Small intestine (tissue), 7 donors: ENCODE data around the gene SNAPC4. TPM values are rescaled to one million over a fixed set of nuclear protein-coding genes. Genes with fewer than 3 reads are reported as not detected.
"Not testable (repeated sequence)": the region's sequence is repeated elsewhere in the genome, so short reads cannot be mapped to it uniquely, and the experiment has no call there.

Experiments
- DNase-seq, 2 donors: peaks; one replicate each; pipeline versions ENCODE4 v3.0.0 to v3.0.0-alpha.2; 2013
- FAIRE-seq: peaks from 2 replicates; lab custom pipeline; 2012; peaks lifted over from hg19 to GRCh38; lab: Jason Lieb, UNC
- H3K27ac ChIP-seq, 3 donors: one replicate each; pipeline ENCODE4 v1.5.1; 2013; ENCODE audit warnings: low read length in 2 of 3, mild to moderate bottlenecking in 2 of 3, control low read depth in 1 of 3, inconsistent platforms in 1 of 3, low read depth in 1 of 3, moderate library complexity in 1 of 3
- H3K27me3 ChIP-seq, 3 donors: one replicate each; pipeline ENCODE4 v1.6.1; 2013; ENCODE audit warnings: low read length in 3 of 3, inconsistent platforms in 1 of 3; ENCODE audit not compliant: control insufficient read depth in 3 of 3, insufficient read depth in 3 of 3
- H3K36me3 ChIP-seq, 3 donors: one replicate each; pipeline ENCODE4 v1.6.1; 2013; ENCODE audit warnings: low read length in 3 of 3, inconsistent platforms in 1 of 3, low read depth in 1 of 3, mild to moderate bottlenecking in 1 of 3, moderate library complexity in 1 of 3; ENCODE audit not compliant: control insufficient read depth in 3 of 3, insufficient read depth in 2 of 3
- H3K4me1 ChIP-seq, 3 donors: one replicate each; pipeline ENCODE4 v1.6.1; 2013; ENCODE audit warnings: low read length in 2 of 3, inconsistent platforms in 1 of 3, low read depth in 1 of 3, mild to moderate bottlenecking in 1 of 3, moderate library complexity in 1 of 3; ENCODE audit not compliant: control insufficient read depth in 3 of 3, insufficient read depth in 2 of 3
- H3K4me3 ChIP-seq, 3 donors: one replicate each; pipeline ENCODE4 v1.5.1; 2013; ENCODE audit warnings: low read length in 3 of 3, control low read depth in 1 of 3, inconsistent platforms in 1 of 3, low read depth in 1 of 3, mild to moderate bottlenecking in 1 of 3, moderate library complexity in 1 of 3
- H3K9me3 ChIP-seq, 2 donors: one replicate each; pipeline ENCODE4 v1.6.1; 2013; ENCODE audit warnings: low read depth in 1 of 2, low read length in 1 of 2; ENCODE audit not compliant: control insufficient read depth in 2 of 2, insufficient read depth in 1 of 2
- WGBS, 3 donors: extraction: QIAGEN DNeasy Blood & Tissue Kit; methylation state at CpG; one replicate each; pipeline ENCODE4 v1.1.7; 2013; 5-methylcytosine and 5-hydroxymethylcytosine counted together
- polyA plus RNA-seq, 4 donors: library from polyadenylated mRNA; stranded (reverse) in 3 of 4; unstranded in 1 of 4; fragments of 200-250 nt in 3 of 4; fragments of 120-200 nt in 1 of 4; gene quantifications; one replicate each; pipeline versions ENCODE4 v1.2.1 to v1.2.3, GENCODE V29; 2013
- donor health status: healthy with polysubstance abuse.
- donor health status: control.
- donor health status: control.
- donor health status: Bipolar disorder and iron deficiency.
- donor health status: healthy.

The SNAPC4 gene
- polyA plus RNA-seq, 4 donors, result 5.4 to 11.2 (median 6.3) TPM

GRCh38 chr9:136429075-136429628 is 29.2 kb upstream of the SNAPC4 start:
- WGBS, 3 donors, result 86 to 96% (median 89%) methylated on average over 20 to 21 of the region's 21 CpGs
- FAIRE-seq (no peak), DNase-seq (no peak)
- H3K4me1 ChIP-seq, result no peaks in the 10 kb centered on the region
- H3K9me3 ChIP-seq, result no peaks in the 10 kb centered on the region
- no peaks in the 10 kb centered on the region for H3K27me3 ChIP-seq
- H3K27ac ChIP-seq, result no peak overlapping the region
- H3K36me3 ChIP-seq, result peaks cover 0 to 78% (median 14%) of the 10 kb centered on the region in 3 donors
- no peak overlapping the region for H3K4me3 ChIP-seq

DNA sequence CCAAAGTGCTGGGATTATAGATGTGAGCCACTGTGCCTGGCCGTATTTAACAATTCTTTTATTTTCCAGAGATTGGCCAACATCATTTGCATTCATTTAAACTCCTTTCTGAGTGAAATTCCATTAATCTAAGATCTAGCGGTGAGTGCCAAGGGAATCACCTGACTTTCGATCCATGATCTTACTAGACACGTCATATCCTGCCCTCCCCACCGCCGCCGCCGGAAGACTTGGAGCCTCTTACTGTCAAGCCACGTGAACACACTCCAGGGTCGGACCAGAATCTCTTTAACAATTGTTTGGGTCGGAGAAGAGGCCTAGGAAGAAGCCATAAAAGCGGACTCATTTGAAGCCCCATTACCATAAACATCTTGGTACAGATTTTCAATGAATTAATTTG is 26.8 kb upstream of the SNAPC4 start:
- Histone ChIP-seq H3K4me3 (no peak overlapping the region), H3K27ac (no peak overlapping the region), H3K9me3 (no peaks in the 10 kb centered on the region), H3K27me3 (no peaks in the 10 kb centered on the region), H3K4me1 (no peaks in the 10 kb centered on the region), H3K36me3 (peaks cover 12 to 78% (median 20%) of the 10 kb centered on the region in 3 donors)
- DNase-seq (no peak), FAIRE-seq (no peak)
- 85 to 92% (median 91%) methylated on average over 12 of the region's 12 CpGs for WGBS, 3 donors

- not testable (repeated sequence) for H3K27ac ChIP-seq, H3K4me1 ChIP-seq, H3K9me3 ChIP-seq, DNase-seq, H3K27me3 ChIP-seq, FAIRE-seq, H3K4me3 ChIP-seq
- peaks cover 12 to 83% (median 26%) of the 10 kb centered on the region in 3 donors for H3K36me3 ChIP-seq
- WGBS, 3 donors, result 81 to 84% (median 82%) methylated on average over 7 of the region's 7 CpGs
Observed at GRCh38 chr9:136425367-136425766, 25.4 kb upstream of the SNAPC4 start.

DNA sequence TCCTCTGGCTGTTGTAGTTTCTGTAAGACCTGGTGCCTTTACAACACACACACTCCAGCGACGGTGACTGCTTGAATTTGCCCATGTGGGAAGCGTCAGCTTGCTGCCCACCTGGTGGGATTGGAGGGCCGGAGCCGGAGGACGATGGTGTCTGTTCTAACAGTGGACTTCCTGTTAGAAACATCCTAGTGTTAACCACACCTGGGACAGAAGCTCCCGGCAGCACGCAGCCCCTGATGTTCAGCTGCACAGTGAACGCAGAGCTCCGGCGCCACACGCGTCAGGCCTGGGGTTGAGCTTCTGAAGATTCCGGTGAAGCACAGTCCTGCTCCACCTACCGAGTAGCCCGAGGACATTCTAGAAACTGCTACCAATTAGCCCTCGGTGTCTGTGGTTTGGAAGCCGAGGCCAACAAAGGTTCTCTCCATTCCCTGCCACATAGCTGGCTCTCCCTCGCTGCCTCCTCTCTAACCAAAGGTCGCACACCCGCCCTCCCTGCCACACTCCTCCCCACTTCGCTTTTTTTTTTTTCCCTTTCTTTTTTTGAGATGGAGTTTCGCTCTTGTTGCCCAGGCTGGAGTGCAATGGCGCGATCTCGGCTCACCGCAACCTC is 24.9 kb upstream of the SNAPC4 start:
- no peak overlapping the region for H3K4me3 ChIP-seq
- no peaks in the 10 kb centered on the region for H3K4me1 ChIP-seq
- peaks cover 12 to 81% (median 23%) of the 10 kb centered on the region in 3 donors for H3K36me3 ChIP-seq
- no peak for DNase-seq
- H3K27me3 ChIP-seq, result no peaks in the 10 kb centered on the region
- H3K9me3 ChIP-seq, result no peaks in the 10 kb centered on the region
- WGBS, 3 donors, result 84 to 89% (median 84%) methylated on average over 27 of the region's 27 CpGs
- H3K27ac ChIP-seq, result no peak overlapping the region
- no peak for FAIRE-seq

- FAIRE-seq (no peak), DNase-seq (no peak)
- no peak overlapping the region for H3K4me3 ChIP-seq
- 93 to 97% (median 96%) methylated on average over 43 of the region's 43 CpGs for WGBS, 3 donors
- H3K27ac ChIP-seq, result no peak overlapping the region
- H3K9me3 ChIP-seq, result no peaks in the 10 kb centered on the region
- no peaks in the 10 kb centered on the region for H3K27me3 ChIP-seq
- H3K36me3 ChIP-seq, result peaks cover 17 to 81% (median 26%) of the 10 kb centered on the region in 3 donors
- H3K4me1 ChIP-seq, result no peaks in the 10 kb centered on the region
Observed at GRCh38 chr9:136423432-136424146, 23.6 kb upstream of the SNAPC4 start.

- DNase-seq, result no peak
- 96 to 98% (median 97%) methylated on average over 26 of the region's 26 CpGs for WGBS, 3 donors
- FAIRE-seq, result no peak
- Histone ChIP-seq H3K27ac (no peak overlapping the region), H3K9me3 (no peaks in the 10 kb centered on the region), H3K4me3 (no peak overlapping the region), H3K36me3 (peaks cover 18 to 87% (median 29%) of the 10 kb centered on the region in 3 donors), H3K4me1 (no peaks in the 10 kb centered on the region), H3K27me3 (no peaks in the 10 kb centered on the region)
Observed at GRCh38 chr9:136422876-136423275, 22.9 kb upstream of the SNAPC4 start.

DNA sequence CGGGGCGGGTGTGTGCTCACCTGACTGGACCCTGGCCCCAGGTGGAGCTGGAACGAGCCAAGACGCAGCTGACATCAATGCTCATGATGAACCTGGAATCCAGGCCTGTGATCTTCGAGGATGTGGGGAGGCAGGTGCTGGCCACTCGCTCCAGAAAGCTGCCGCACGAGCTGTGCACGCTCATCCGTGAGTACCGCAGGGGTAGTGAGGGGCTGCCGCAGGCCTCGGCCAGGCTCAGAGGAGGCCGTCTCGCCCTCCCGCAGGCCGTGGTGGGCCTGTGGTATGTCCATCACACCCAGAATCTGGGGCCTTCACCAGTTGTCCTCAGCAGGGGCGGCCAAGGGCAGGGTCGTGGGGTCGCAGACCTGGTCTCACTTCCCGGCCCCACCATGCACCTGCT is 21.8 kb upstream of the SNAPC4 start:
- Histone ChIP-seq H3K36me3 (peaks cover 18 to 93% (median 36%) of the 10 kb centered on the region in 3 donors), H3K9me3 (no peaks in the 10 kb centered on the region), H3K27me3 (no peaks in the 10 kb centered on the region), H3K4me1 (no peaks in the 10 kb centered on the region), H3K27ac (no peak overlapping the region), H3K4me3 (no peak overlapping the region)
- FAIRE-seq, result no peak
- 86 to 94% (median 87%) methylated on average over 19 to 21 of the region's 21 CpGs for WGBS, 3 donors
- DNase-seq, result no peak

DNA sequence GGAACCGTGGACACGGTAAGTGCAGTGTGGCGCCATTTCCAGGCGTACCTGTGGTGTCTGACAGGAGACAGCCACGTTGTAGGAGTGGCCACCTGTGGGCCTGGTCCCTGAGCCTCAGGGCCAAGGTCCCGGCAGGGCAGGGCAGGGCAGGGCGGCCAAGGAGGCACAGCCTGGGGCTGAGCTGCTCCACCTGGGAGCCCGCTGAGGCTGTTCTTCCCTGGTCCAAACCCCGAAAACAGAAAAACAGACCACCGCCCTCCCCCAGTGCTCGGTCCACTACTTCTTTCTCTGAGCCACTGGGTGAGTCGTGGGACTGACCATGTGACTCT is 19.1 kb upstream of the SNAPC4 start:
- DNase-seq, result no peak
- 89 to 95% (median 90%) methylated on average over 11 to 12 of the region's 12 CpGs for WGBS, 3 donors
- H3K27ac ChIP-seq, result no peak overlapping the region

More for the DNA sequence above, 19.1 kb upstream of the SNAPC4 start:
- Histone ChIP-seq H3K27me3 (no peaks in the 10 kb centered on the region), H3K4me1 (no peaks in the 10 kb centered on the region), H3K9me3 (no peaks in the 10 kb centered on the region), H3K36me3 (peaks cover 21 to 95% (median 31%) of the 10 kb centered on the region in 3 donors), H3K4me3 (no peak overlapping the region)
- FAIRE-seq, result no peak
